Colonic mucosa (tissue), 4 donors: Measurements from ENCODE around the gene OXLD1. TPM values are rescaled to one million over a fixed set of nuclear protein-coding genes. Genes with fewer than 3 reads are reported as not detected.

Experiments used
- DNase-seq: peaks from one replicate; pipeline ENCODE4 v3.0.0-alpha.2; 2020
- H3K27ac ChIP-seq: fragments of 200-600 bp; one replicate; pipeline ENCODE4 v1.8.0; 2021
- H3K27me3 ChIP-seq: fragments of 200-600 bp; one replicate; pipeline ENCODE4 v1.8.0; 2021
- H3K36me3 ChIP-seq: fragments of 200-600 bp; one replicate; pipeline ENCODE4 v1.8.0; 2021
- H3K4me1 ChIP-seq: fragments of 200-600 bp; one replicate; pipeline ENCODE4 v1.8.0; 2021; ENCODE audit warnings: mild to moderate bottlenecking
- H3K4me3 ChIP-seq: fragments of 200-600 bp; one replicate; pipeline ENCODE4 v1.8.0; 2021
- H3K9ac ChIP-seq, 2 donors: one replicate each; pipeline ENCODE4 v1.7.0; 2013; ENCODE audit warnings: control low read depth in 2 of 2, low read depth in 2 of 2, low read length in 2 of 2
- H3K9me3 ChIP-seq: fragments of 200-600 bp; one replicate; pipeline ENCODE4 v1.8.0; 2021
- CTCF ChIP-seq: fragments of 200-600 bp; IDR thresholded peaks from one replicate; pipeline ENCODE4 v1.8.0; 2022; ENCODE audit warnings: antibody characterized with exemption, mild to moderate bottlenecking
- intact Hi-C: fragments of 100-400 bp; cut with DNase I; formaldehyde crosslinking; loops from one replicate; pipeline ENCODE4 v1.14.1; 2022
- total RNA-seq, 2 donors: library from RNA; stranded (reverse); fragmentation: NEBNext Ultra II Directional in 1 of 2; extraction: Animal tissue kit (Norgen Biotek cat#: 25700) in 1 of 2; gene quantifications; one replicate each; pipeline ENCODE4 v1.2.1, GENCODE V29; 2021
- donor health status: healthy.
- donor health status: DM: no; HTN: no; CAD: no.
- donor health status: DM: no; HTN: no; CAD: no.

Gene OXLD1
- total RNA-seq, 2 donors from 2014 or later = 21.7 to 42.8 TPM

- intact Hi-C loops = no loop called here
- no peak overlapping the region for H3K9ac ChIP-seq
- no peak for TF ChIP-seq CTCF
These were observed 10.9 kb downstream of the OXLD1 start for GRCh38 chr17:81655378-81656117.

GRCh38 chr17:81652906-81653771, 13.3 kb downstream of the OXLD1 start:
- Histone ChIP-seq H3K9ac (peak overlapping the region in 1 of 2 donors; percentile 24), H3K36me3 (no peaks in the 10 kb centered on the region), H3K9me3 (no peaks in the 10 kb centered on the region), H3K4me3 (peak overlapping the region; percentile 4), H3K27ac (no peak overlapping the region), H3K4me1 (no peaks in the 10 kb centered on the region), H3K27me3 (peaks cover 6% of the 10 kb centered on the region)
- no peak for TF ChIP-seq CTCF
- intact Hi-C loops = no loop called here
- DNase-seq = no peak

More at GRCh38 chr17:81655378-81656117, 10.9 kb downstream of the OXLD1 start:
- Histone ChIP-seq H3K36me3 (no peaks in the 10 kb centered on the region), H3K27ac (no peak overlapping the region), H3K27me3 (no peaks in the 10 kb centered on the region), H3K4me1 (no peaks in the 10 kb centered on the region), H3K4me3 (no peak overlapping the region), H3K9me3 (no peaks in the 10 kb centered on the region)
- no peak for DNase-seq

GRCh38 chr17:81651692-81652091, 14.7 kb downstream of the OXLD1 start:
- Histone ChIP-seq H3K36me3 (no peaks in the 10 kb centered on the region), H3K27me3 (peaks cover 16% of the 10 kb centered on the region), H3K4me1 (no peaks in the 10 kb centered on the region), H3K27ac (no peak overlapping the region), H3K9ac (no peak overlapping the region), H3K9me3 (no peaks in the 10 kb centered on the region), H3K4me3 (no peak overlapping the region)
- intact Hi-C loops = no loop called here
- TF ChIP-seq CTCF = no peak
- no peak for DNase-seq

- Histone ChIP-seq H3K27ac (no peak overlapping the region), H3K9me3 (no peaks in the 10 kb centered on the region), H3K9ac (no peak overlapping the region), H3K36me3 (no peaks in the 10 kb centered on the region), H3K4me1 (no peaks in the 10 kb centered on the region), H3K4me3 (no peak overlapping the region), H3K27me3 (peaks cover 16% of the 10 kb centered on the region)
- TF ChIP-seq CTCF = no peak
- no peak for DNase-seq
- intact Hi-C loops = no loop called here
These were observed 15.5 kb downstream of the OXLD1 start for GRCh38 chr17:81650951-81651350.

GRCh38 chr17:81648707-81649085, 17.7 kb downstream of the OXLD1 start:
- DNase-seq = no peak
- no peaks in the 10 kb centered on the region for H3K9me3 ChIP-seq
- no peak overlapping the region for H3K27ac ChIP-seq
- intact Hi-C loops = no loop called here
- H3K27me3 ChIP-seq = peaks cover 16% of the 10 kb centered on the region
- H3K4me3 ChIP-seq = no peak overlapping the region
- no peaks in the 10 kb centered on the region for H3K36me3 ChIP-seq
- no peaks in the 10 kb centered on the region for H3K4me1 ChIP-seq
- no peak for TF ChIP-seq CTCF
- no peak overlapping the region for H3K9ac ChIP-seq
